Esophagus squamous epithelium (tissue), 5 donors: ENCODE data around the gene CTRL. TPM values are rescaled to one million over a fixed set of nuclear protein-coding genes. Genes with fewer than 3 reads are reported as not detected.

Experiments
- DNase-seq: peaks from one replicate; lab custom pipeline; 2025; lab: John Stamatoyannopoulos, UW
- H3K27ac ChIP-seq, 4 donors: fragments of 200-600 bp; sonication (generic); one replicate each; pipeline ENCODE4 v1.5.1; 2016 to 2019; ENCODE audit warnings: mild to moderate bottlenecking in 1 of 4
- H3K27me3 ChIP-seq, 4 donors: fragments of 200-600 bp; sonication (generic); 1 replicate in 3 of 4; 2 replicates in 1 of 4; pipeline versions ENCODE4 v1.5.1 to v1.6.0; 2017 to 2021; ENCODE audit warnings: antibody characterized with exemption in 1 of 4
- H3K36me3 ChIP-seq, 3 donors: fragments of 200-600 bp; sonication (generic); one replicate each; pipeline ENCODE4 v1.5.1; 2016 to 2019
- H3K4me1 ChIP-seq, 3 donors: fragments of 200-600 bp; sonication (generic); one replicate each; pipeline ENCODE4 v1.5.1; 2017 to 2019
- H3K4me3 ChIP-seq, 4 donors: fragments of 200-600 bp; sonication (generic); 1 replicate in 3 of 4; 2 replicates in 1 of 4; pipeline ENCODE4 v1.5.1; 2016 to 2019; ENCODE audit warnings: mild to moderate bottlenecking in 2 of 4, moderate library complexity in 1 of 4
- H3K9me3 ChIP-seq, 3 donors: fragments of 200-600 bp; sonication (generic); one replicate each; pipeline ENCODE4 v1.5.1; 2016 to 2019
- CTCF ChIP-seq, 6 experiments: fragments of 450-650 bp in 4 of 6; fragments of 200-600 bp in 2 of 6; sonication (generic) in 2 of 6; IDR thresholded peaks; one replicate each; pipeline ENCODE4 v1.5.1; 2016 to 2019; ENCODE audit warnings: antibody characterized with exemption in 6 of 6, mild to moderate bottlenecking in 4 of 6, moderate library complexity in 4 of 6
- POLR2A ChIP-seq, 4 donors: fragments of 450-650 bp; IDR thresholded peaks; one replicate each; pipeline ENCODE4 v1.6.1; 2017; ENCODE audit warnings: antibody characterized with exemption in 4 of 4, mild to moderate bottlenecking in 4 of 4, moderate library complexity in 3 of 4
- WGBS, 2 donors: methylation state at CpG; one replicate each; pipeline ENCODE4 v1.1.5; 2018; 5-methylcytosine and 5-hydroxymethylcytosine counted together
- intact Hi-C: fragments of 100-400 bp; cut with DNase I; formaldehyde crosslinking; loops from one replicate; pipeline ENCODE4 v1.15.0; 2022
- total RNA-seq, 4 donors: library from RNA; depleted of rRNA; stranded (reverse); fragments of >200 nt; gene quantifications; one replicate each; pipeline ENCODE4 v1.1.0, GENCODE V29; 2016
- donor health status: DM: yes; HTN: yes; CAD: no.

CTRL gene
- total RNA-seq, 4 donors from 2014 or later: 1.2 to 1.8 TPM; not detected in 2

- TF ChIP-seq POLR2A (IDR thresholded peaks at IDR 0.05): no peak
- no peak for TF ChIP-seq CTCF (IDR thresholded peaks at IDR 0.05)
- 46 to 70% methylated on average over 2 to 8 of the region's 10 CpGs for WGBS, 2 donors
- no peak for DNase-seq
- Histone ChIP-seq H3K36me3 (peaks cover 0 to 49% (median 13%) of the 10 kb centered on the region in 3 donors), H3K9me3 (no peaks in the 10 kb centered on the region), H3K4me3 (no peak overlapping the region), H3K27ac (peak overlapping the region in 2 of 4 donors; percentile 6 to 32), H3K27me3 (no peaks in the 10 kb centered on the region), H3K4me1 (peaks cover 9 to 75% (median 16%) of the 10 kb centered on the region in 3 donors)
- intact Hi-C loops: loop anchor here (5.0 kb wide), 1 partner anchor 41 kb away; the partner anchor contains the start of gene NRN1L
Measured at GRCh38 chr16:67923414-67924116, 8.1 kb downstream of the CTRL start.

- TF ChIP-seq CTCF (IDR thresholded peaks at IDR 0.05) (peak in 2 of 6 experiments; percentile 14 to 19), POLR2A (IDR thresholded peaks at IDR 0.05) (no peak)
- no peaks in the 10 kb centered on the region for H3K27me3 ChIP-seq
- no peak for DNase-seq
- H3K4me1 ChIP-seq: peaks cover 9 to 78% (median 17%) of the 10 kb centered on the region in 3 donors
- peaks cover 0 to 49% (median 5%) of the 10 kb centered on the region in 3 donors for H3K36me3 ChIP-seq
- no peak overlapping the region for H3K4me3 ChIP-seq
- H3K9me3 ChIP-seq: no peaks in the 10 kb centered on the region
- 30 to 61% methylated on average over 2 to 3 of the region's 8 CpGs for WGBS, 2 donors
- intact Hi-C loops: loop anchor here (5.0 kb wide), 1 partner anchor 40 kb away; the partner anchor contains the start of gene NRN1L
- H3K27ac ChIP-seq: peak overlapping the region in 2 of 4 donors; percentile 6 to 32
Measured at GRCh38 chr16:67922740-67923139, 8.9 kb downstream of the CTRL start.

- intact Hi-C loops: loop anchor here (5.0 kb wide), 1 partner anchor 40 kb away; the partner anchor contains the start of gene NRN1L
- peak overlapping the region in 1 of 4 donors; percentile 32 for H3K27ac ChIP-seq
- H3K4me3 ChIP-seq: no peak overlapping the region
- TF ChIP-seq CTCF (IDR thresholded peaks at IDR 0.05) (no peak), POLR2A (IDR thresholded peaks at IDR 0.05) (no peak)
- H3K4me1 ChIP-seq: peaks cover 9 to 84% (median 21%) of the 10 kb centered on the region in 3 donors
- H3K9me3 ChIP-seq: no peaks in the 10 kb centered on the region
- H3K27me3 ChIP-seq: no peaks in the 10 kb centered on the region
- 50 to 64% methylated on average over 3 to 5 of the region's 5 CpGs for WGBS, 2 donors
- no peak for DNase-seq
- peaks cover 0 to 49% (median under 1%) of the 10 kb centered on the region in 3 donors for H3K36me3 ChIP-seq
Measured at GRCh38 chr16:67922221-67922620, 9.4 kb downstream of the CTRL start.

- peaks cover 9 to 82% (median 16%) of the 10 kb centered on the region in 3 donors for H3K4me1 ChIP-seq
- intact Hi-C loops: loop anchor here (5.0 kb wide), 1 partner anchor 37 kb away; the partner anchor contains the start of gene NRN1L
- peaks cover 0 to 65% (median 0%) of the 10 kb centered on the region in 3 donors for H3K36me3 ChIP-seq
- no peaks in the 10 kb centered on the region for H3K9me3 ChIP-seq
- no peak for DNase-seq
- TF ChIP-seq CTCF (IDR thresholded peaks at IDR 0.05) (peak in 1 of 6 experiments; percentile 10), POLR2A (IDR thresholded peaks at IDR 0.05) (no peak)
- WGBS, 2 donors: 75 to 82% methylated on average over 6 of the region's 6 CpGs
- no peaks in the 10 kb centered on the region for H3K27me3 ChIP-seq
- H3K27ac ChIP-seq: peak overlapping the region in 3 of 4 donors; percentile 12 to 34 (median 13)
- H3K4me3 ChIP-seq: no peak overlapping the region
Measured at GRCh38 chr16:67919622-67920221, 11.9 kb downstream of the CTRL start.

- DNase-seq: no peak
- peaks cover 0 to 70% (median 0%) of the 10 kb centered on the region in 3 donors for H3K36me3 ChIP-seq
- peaks cover 6 to 63% (median 13%) of the 10 kb centered on the region in 3 donors for H3K4me1 ChIP-seq
- no peaks in the 10 kb centered on the region for H3K9me3 ChIP-seq
- H3K27ac ChIP-seq: peak overlapping the region in 2 of 4 donors; percentile 30 to 60
- no peaks in the 10 kb centered on the region for H3K27me3 ChIP-seq
- TF ChIP-seq POLR2A (IDR thresholded peaks at IDR 0.05): no peak
- TF ChIP-seq CTCF (IDR thresholded peaks at IDR 0.05): no peak
- H3K4me3 ChIP-seq: no peak overlapping the region
- WGBS, 2 donors: 59 to 61% methylated on average over 4 of the region's 4 CpGs
- intact Hi-C loops: no loop called here
Measured at GRCh38 chr16:67917852-67918236, 13.8 kb downstream of the CTRL start.
